ENCODE measurements around the gene ZNF853.
A peak's percentile ranks its signal among the peaks of the same experiment; 100 is the strongest.

Gene ZNF853

DNA sequence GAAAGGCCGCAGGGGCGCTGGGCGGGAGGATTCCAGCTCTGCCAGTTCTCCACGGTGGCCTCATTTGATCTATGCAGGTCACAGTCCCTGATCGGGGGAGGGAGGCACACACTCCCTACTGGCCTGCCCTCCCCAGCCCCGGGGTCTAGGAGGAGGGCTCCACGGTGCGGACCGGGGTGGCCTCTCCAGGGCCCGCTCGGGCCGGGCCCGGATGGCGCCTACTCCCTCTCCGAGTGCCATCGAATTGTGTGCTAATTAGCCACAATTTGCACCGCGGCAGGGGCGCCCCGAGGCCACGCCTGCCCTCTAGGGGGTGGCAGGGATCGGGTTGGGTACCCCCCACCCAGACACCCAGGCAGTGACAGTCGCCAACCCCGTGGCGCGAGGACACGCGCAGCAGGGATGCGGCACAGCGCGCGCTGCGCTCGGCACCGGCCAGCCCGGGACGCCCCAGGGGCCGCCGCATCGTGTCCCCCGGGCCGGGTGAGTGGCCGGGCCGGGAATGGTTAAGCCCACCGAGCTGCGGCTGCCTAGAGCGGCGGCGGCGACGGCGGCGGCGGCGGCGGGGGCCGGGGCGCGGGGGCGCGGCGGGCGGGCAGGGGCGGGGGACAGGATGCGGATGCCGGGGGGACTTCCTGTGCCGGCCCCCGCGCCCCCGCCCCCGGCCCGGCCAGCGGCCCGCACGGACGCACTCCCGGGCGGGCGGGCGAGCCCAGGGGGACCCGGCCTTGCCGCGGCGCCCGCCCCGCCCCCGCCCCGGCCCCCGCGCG, at the start of gene ZNF853:
Gene ZNF853, plus strand, starts transcription at position 658 of the 770 bp plus-strand sequence. CDS start 565 bp downstream, outside the sequence.
- no peak within 1 kb of the TSS for H3K27ac ChIP-seq
- no peak for TF ChIP-seq ZFX (IDR thresholded peaks at IDR 0.05; ENCODE audit: borderline replicate concordance)
- TF ChIP-seq, protein P1, sequence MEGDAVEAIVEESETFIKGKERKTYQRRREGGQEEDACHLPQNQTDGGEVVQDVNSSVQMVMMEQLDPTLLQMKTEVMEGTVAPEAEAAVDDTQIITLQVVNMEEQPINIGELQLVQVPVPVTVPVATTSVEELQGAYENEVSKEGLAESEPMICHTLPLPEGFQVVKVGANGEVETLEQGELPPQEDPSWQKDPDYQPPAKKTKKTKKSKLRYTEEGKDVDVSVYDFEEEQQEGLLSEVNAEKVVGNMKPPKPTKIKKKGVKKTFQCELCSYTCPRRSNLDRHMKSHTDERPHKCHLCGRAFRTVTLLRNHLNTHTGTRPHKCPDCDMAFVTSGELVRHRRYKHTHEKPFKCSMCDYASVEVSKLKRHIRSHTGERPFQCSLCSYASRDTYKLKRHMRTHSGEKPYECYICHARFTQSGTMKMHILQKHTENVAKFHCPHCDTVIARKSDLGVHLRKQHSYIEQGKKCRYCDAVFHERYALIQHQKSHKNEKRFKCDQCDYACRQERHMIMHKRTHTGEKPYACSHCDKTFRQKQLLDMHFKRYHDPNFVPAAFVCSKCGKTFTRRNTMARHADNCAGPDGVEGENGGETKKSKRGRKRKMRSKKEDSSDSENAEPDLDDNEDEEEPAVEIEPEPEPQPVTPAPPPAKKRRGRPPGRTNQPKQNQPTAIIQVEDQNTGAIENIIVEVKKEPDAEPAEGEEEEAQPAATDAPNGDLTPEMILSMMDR (IDR thresholded peaks at IDR 0.05) = no peak

DNA sequence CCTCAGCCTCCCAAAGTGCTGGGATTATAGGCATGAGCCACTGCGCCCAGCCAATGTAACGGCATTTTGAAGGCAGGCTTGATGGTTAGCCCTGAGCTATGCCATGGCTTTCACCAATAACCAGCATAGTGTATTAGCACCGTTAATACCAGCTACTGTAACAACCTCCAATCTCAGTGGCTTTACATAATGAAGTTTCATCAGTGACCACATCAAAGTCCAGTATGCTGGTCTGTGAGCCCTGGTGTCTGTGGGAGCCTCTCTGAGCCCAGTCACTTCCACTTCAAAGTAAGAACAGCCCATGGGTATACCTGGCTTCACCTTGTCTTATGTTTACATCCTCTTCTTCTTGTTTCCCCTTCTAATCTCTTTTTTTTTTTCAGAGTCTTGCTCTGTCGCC, 49.8 kb upstream of the ZNF853 start:
- TF ChIP-seq ZFX (IDR thresholded peaks at IDR 0.05; ENCODE audit: borderline replicate concordance) = no peak
- TF ChIP-seq, protein P1 (IDR thresholded peaks at IDR 0.05) = no peak
- no peak overlapping the region for H3K27ac ChIP-seq

- H3K27ac ChIP-seq = no peak overlapping the region
These were observed 47.5 kb upstream of the ZNF853 start for GRCh38 chr7:6567886-6568285.

GRCh38 chr7:6571160-6571779, 44.1 kb upstream of the ZNF853 start:
- no peak overlapping the region for H3K27ac ChIP-seq
- TF ChIP-seq, protein P1 (IDR thresholded peaks at IDR 0.05) = no peak
- TF ChIP-seq ZFX (IDR thresholded peaks at IDR 0.05; ENCODE audit: borderline replicate concordance) = no peak

More at GRCh38 chr7:6567886-6568285, 47.5 kb upstream of the ZNF853 start:
- TF ChIP-seq, protein P1 (IDR thresholded peaks at IDR 0.05) = no peak
- TF ChIP-seq ZFX (IDR thresholded peaks at IDR 0.05; ENCODE audit: borderline replicate concordance) = no peak

GRCh38 chr7:6575281-6576023, 40.0 kb upstream of the ZNF853 start:
- TF ChIP-seq, protein P1 (IDR thresholded peaks at IDR 0.05) = no peak
- no peak for TF ChIP-seq ZFX (IDR thresholded peaks at IDR 0.05; ENCODE audit: borderline replicate concordance)
- H3K27ac ChIP-seq = no peak overlapping the region

GRCh38 chr7:6576024-6576866, 39.2 kb upstream of the ZNF853 start:
- TF ChIP-seq, protein P1 (IDR thresholded peaks at IDR 0.05) = no peak
- no peak for TF ChIP-seq ZFX (IDR thresholded peaks at IDR 0.05; ENCODE audit: borderline replicate concordance)
- peak overlapping the region; percentile 79 for H3K27ac ChIP-seq

GRCh38 chr7:6576867-6577368, 38.5 kb upstream of the ZNF853 start:
- H3K27ac ChIP-seq = peak overlapping the region; percentile 79

Data from 22Rv1 (cell line).